K562 (cell line): ENCODE measurements around the gene OBSL1. TPM values are rescaled to one million over a fixed set of nuclear protein-coding genes. Genes with fewer than 3 reads are reported as not detected.
A peak's percentile ranks its signal among the peaks of the same experiment; 100 is the strongest.

Source experiments
- MXD1 ChIP-seq: fragments of 250-450 bp; sonication (Bioruptor Pico); IDR thresholded peaks from 2 replicates; pipeline ENCODE4 v1.8.0; 2021; ENCODE audit warnings: borderline replicate concordance, mild to moderate bottlenecking, moderate library complexity; ENCODE audit not compliant: poor library complexity, severe bottlenecking
- NCOA1 ChIP-seq: fragments of 450-650 bp; IDR thresholded peaks from 2 replicates; pipeline ENCODE4 v1.6.1; 2016; ENCODE audit warnings: low read depth
- ZBTB40 ChIP-seq, 2 experiments: fragments of 450-650 bp in 1 of 2; sonication (generic) in 1 of 2; formaldehyde crosslinking in 1 of 2; IDR thresholded peaks; 2 replicates each; pipeline versions ENCODE4 v1.7.1 to v1.9.0; 2016 to 2022; ENCODE audit warnings: inconsistent platforms in 1 of 2, mild to moderate bottlenecking in 1 of 2, missing genetic modification reagents in 1 of 2
- polyA plus RNA-seq, 8 experiments: library from polyadenylated mRNA; depleted of rRNA in 4 of 8; stranded (reverse) in 5 of 8; unstranded in 3 of 8; fragments of >200 nt; fragmentation: Nextera tagmentation in 2 of 8; fragmentation: Illumina TruSeq in 1 of 8; extraction: Ambion mirVana in 2 of 8; extraction: Trizol in 1 of 8; gene quantifications; 2 replicates each; pipeline versions ENCODE4 v1.2.1 to v1.2.3, GENCODE V29; 2011 to 2014; ENCODE audit warnings: inconsistent platforms in 1 of 8, missing spikeins in 1 of 8
- total RNA-seq, 7 experiments: library from RNA; depleted of rRNA in 6 of 7; stranded (reverse); fragments of >200 nt in 6 of 7; fragmentation: Illumina TruSeq in 2 of 7; extraction: Trizol in 2 of 7; gene quantifications; 2 replicates each; pipeline versions ENCODE4 v1.2.1 to v1.2.3, GENCODE V29; 2011 to 2021; ENCODE audit warnings: low replicate concordance in 1 of 7

Gene OBSL1
- total and polyA plus RNA-seq, 9 of the 15 experiments (the other 6 are each of a cell fraction or from before 2014, with no cell fraction given) = 1.2 to 26.6 (median 8.6) TPM

GRCh38 chr2:219571311-219572236 is at the start of gene OBSL1 (continued):
- 0 out of 2 replicates have a peak, but pooled peaks have one; percentile 15 for TF ChIP-seq ZBTB40 (IDR thresholded peaks at IDR 0.05)
- 0 out of 2 replicates have a peak, but pooled peaks have one; percentile 11 for TF ChIP-seq ZBTB40 (CRISPR knock-in tag; IDR thresholded peaks at IDR 0.05)
- peak; percentile 88 for TF ChIP-seq NCOA1
- TF ChIP-seq MXD1 (CRISPR knock-in tag) = no peak
- TF ChIP-seq, all 486 proteins: peak for 131
